NCI-H2196 (cell line): ENCODE results near the gene COL5A1.

Experiments used
- DNase-seq: peaks from one replicate; lab custom pipeline; 2025; ENCODE audit not compliant: unreplicated experiment; lab: John Stamatoyannopoulos, UW

COL5A1 gene

GRCh38 chr9:134737842-134738580, 96.4 kb downstream of the COL5A1 start:
- DNase-seq, result no peak

- DNase-seq, result peak; percentile 61
Measured at GRCh38 chr9:134738869-134739659, 97.5 kb downstream of the COL5A1 start.

- DNase-seq, result no peak
Measured at GRCh38 chr9:134739660-134739968, 98.0 kb downstream of the COL5A1 start.

GRCh38 chr9:134740071-134740470, 98.5 kb downstream of the COL5A1 start:
- DNase-seq, result no peak

GRCh38 chr9:134741846-134742245, 100.2 kb downstream of the COL5A1 start:
- no peak for DNase-seq

- DNase-seq, result no peak
Measured at GRCh38 chr9:134742822-134743535, 101.4 kb downstream of the COL5A1 start.

GRCh38 chr9:134743853-134744252, 102.2 kb downstream of the COL5A1 start:
- DNase-seq, result no peak

- no peak for DNase-seq
Measured at GRCh38 chr9:134744385-134745295, 103.0 kb downstream of the COL5A1 start.

GRCh38 chr9:134747951-134748489, 106.4 kb downstream of the COL5A1 start:
- no peak for DNase-seq

- DNase-seq, result no peak
Measured at GRCh38 chr9:134748591-134748990, 107.0 kb downstream of the COL5A1 start.

GRCh38 chr9:134750450-134751155, 109.0 kb downstream of the COL5A1 start:
- no peak for DNase-seq

GRCh38 chr9:134751622-134752021, 110.0 kb downstream of the COL5A1 start:
- DNase-seq, result no peak

GRCh38 chr9:134752471-134753168, 111.0 kb downstream of the COL5A1 start:
- DNase-seq, result no peak

- no peak for DNase-seq
Measured at GRCh38 chr9:134753191-134753590, 111.6 kb downstream of the COL5A1 start.

- no peak for DNase-seq
Measured at GRCh38 chr9:134755221-134755907, 113.8 kb downstream of the COL5A1 start.

GRCh38 chr9:134756098-134756497, 114.5 kb downstream of the COL5A1 start:
- DNase-seq, result no peak

GRCh38 chr9:134757216-134757975, 115.8 kb downstream of the COL5A1 start:
- DNase-seq, result no peak
